ENCODE measurements around the gene CCDC18. TPM values are rescaled to one million over a fixed set of nuclear protein-coding genes. Genes with fewer than 3 reads are reported as not detected.
"Not testable (repeated sequence)": the region's sequence is repeated elsewhere in the genome, so short reads cannot be mapped to it uniquely, and the experiment has no call there.

CCDC18 gene
- total RNA-seq, 2 experiments from 2014 or later = 29.2 to 33.0 TPM

DNA sequence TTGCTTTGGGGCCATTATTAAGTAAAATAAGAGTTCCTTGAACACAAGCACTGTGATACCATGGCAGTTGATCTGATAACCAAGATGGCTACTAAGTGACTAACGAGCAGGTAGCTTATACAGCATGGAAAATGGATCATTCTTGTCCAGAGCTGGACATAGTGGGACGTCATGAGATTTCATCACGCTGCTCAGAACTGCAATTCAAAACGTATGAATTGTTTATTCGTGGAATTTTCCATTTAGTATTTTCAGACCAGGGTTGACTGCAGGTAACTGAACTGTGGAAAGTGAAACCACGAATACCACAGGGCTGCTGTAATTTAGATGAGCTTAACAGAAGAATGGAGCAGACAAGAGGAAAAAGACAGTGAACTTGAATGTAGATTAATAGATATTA, 38.9 kb downstream of the CCDC18 start:
- ChIA-PET CTCF (interaction anchor here (2.4 kb wide), 1 partner anchor 85 kb away, joined by 5 read pairs; no protein-coding TSS in a partner anchor), POLR2A (interaction anchor here (1.0 kb wide), 1 partner anchor 37 kb away, joined by 7 read pairs; no protein-coding TSS in a partner anchor)
- peak; percentile 33 for DNase-seq
- no peaks in the 10 kb centered on the region for H3K27me3 Mint-ChIP-seq
- peaks cover 5% of the 10 kb centered on the region for H3K9me3 Mint-ChIP-seq
- H3K36me3 Mint-ChIP-seq (ENCODE audit: low read depth) = peaks cover 60% of the 10 kb centered on the region
- peak overlapping the region; percentile 39 for H3K4me3 Mint-ChIP-seq
- peaks cover 28% of the 10 kb centered on the region for H3K4me1 Mint-ChIP-seq
- H3K27ac Mint-ChIP-seq = peak overlapping the region; percentile 57

DNA sequence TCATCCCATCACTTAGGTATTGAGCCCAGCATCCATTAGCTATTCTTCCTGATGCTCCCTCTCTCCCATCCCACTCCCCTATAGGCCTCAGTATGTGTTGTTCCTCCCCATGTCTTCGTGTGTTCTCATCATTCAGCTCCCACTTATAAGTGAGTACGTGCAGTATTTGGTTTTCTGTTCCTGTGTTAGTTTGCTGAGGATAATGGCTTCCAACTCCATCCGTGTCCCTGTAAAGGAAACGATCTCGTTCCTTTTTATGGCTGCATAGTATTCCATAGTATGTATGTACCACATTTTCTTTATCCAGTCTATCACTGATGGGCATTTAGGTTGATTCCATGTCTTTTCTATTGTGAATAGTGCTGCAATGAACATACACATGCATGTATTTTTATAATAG, 40.2 kb downstream of the CCDC18 start:
- POLR2A ChIA-PET = interaction anchor here (1.3 to 1.6 kb wide), 2 partner anchors 9 to 41 kb away, joined by 3 to 4 read pairs; no protein-coding TSS in a partner anchor
- Mint-ChIP-seq H3K4me1 (peaks cover 28% of the 10 kb centered on the region), H3K36me3 (ENCODE audit: low read depth) (peaks cover 64% of the 10 kb centered on the region), H3K27ac (peak overlapping the region; percentile 20)
- DNase-seq, CTCF ChIA-PET, H3K4me3 Mint-ChIP-seq, H3K9me3 Mint-ChIP-seq, H3K27me3 Mint-ChIP-seq: not testable (repeated sequence)

- Mint-ChIP-seq H3K4me1 (peaks cover 28% of the 10 kb centered on the region), H3K9me3 (peaks cover 5% of the 10 kb centered on the region), H3K27ac (no peak overlapping the region), H3K36me3 (ENCODE audit: low read depth) (peaks cover 66% of the 10 kb centered on the region), H3K27me3 (no peaks in the 10 kb centered on the region), H3K4me3 (no peak overlapping the region)
- DNase-seq = no peak
- ChIA-PET POLR2A (interaction anchor here (1.1 to 2.3 kb wide), 4 partner anchors 7 to 86 kb away, joined by 3 to 6 read pairs (median 4); no protein-coding TSS in a partner anchor), CTCF (no interaction called here)
Measured at GRCh38 chr1:93221913-93222312, 41.4 kb downstream of the CCDC18 start.

GRCh38 chr1:93223023-93223675, 42.6 kb downstream of the CCDC18 start:
- Mint-ChIP-seq H3K36me3 (ENCODE audit: low read depth) (peaks cover 59% of the 10 kb centered on the region), H3K27ac (no peak overlapping the region), H3K4me1 (peaks cover 28% of the 10 kb centered on the region), H3K9me3 (peaks cover 5% of the 10 kb centered on the region), H3K4me3 (no peak overlapping the region), H3K27me3 (no peaks in the 10 kb centered on the region)
- ChIA-PET CTCF (no interaction called here), POLR2A (interaction anchor here (1.0 to 2.3 kb wide), 3 partner anchors 41 to 145 kb away, joined by 3 to 6 read pairs (median 3); no protein-coding TSS in a partner anchor)
- no peak for DNase-seq

- Mint-ChIP-seq H3K27ac (no peak overlapping the region), H3K4me1 (no peaks in the 10 kb centered on the region), H3K9me3 (peaks cover 2% of the 10 kb centered on the region), H3K36me3 (ENCODE audit: low read depth) (peaks cover 78% of the 10 kb centered on the region), H3K27me3 (no peaks in the 10 kb centered on the region), H3K4me3 (no peak overlapping the region)
- CTCF ChIA-PET = interaction anchor here (0.6 kb wide), 1 partner anchor 13 kb away, joined by 3 read pairs; no protein-coding TSS in a partner anchor
- POLR2A ChIA-PET = no interaction called here
- DNase-seq = no peak
Measured at GRCh38 chr1:93235261-93235660, 54.7 kb downstream of the CCDC18 start.

- POLR2A ChIA-PET = no interaction called here
- Mint-ChIP-seq H3K36me3 (ENCODE audit: low read depth) (peaks cover 81% of the 10 kb centered on the region), H3K27ac (no peak overlapping the region), H3K9me3 (peaks cover 6% of the 10 kb centered on the region), H3K4me1 (no peaks in the 10 kb centered on the region), H3K4me3 (no peak overlapping the region), H3K27me3 (no peaks in the 10 kb centered on the region)
- CTCF ChIA-PET = no interaction called here
- no peak for DNase-seq
Measured at GRCh38 chr1:93237021-93237420, 56.5 kb downstream of the CCDC18 start.

GRCh38 chr1:93238425-93238824, 57.9 kb downstream of the CCDC18 start:
- peaks cover 19% of the 10 kb centered on the region for H3K9me3 Mint-ChIP-seq
- H3K36me3 Mint-ChIP-seq (ENCODE audit: low read depth) = peaks cover 85% of the 10 kb centered on the region
- H3K4me1 Mint-ChIP-seq = no peaks in the 10 kb centered on the region
- no peak for DNase-seq
- H3K4me3 Mint-ChIP-seq = no peak overlapping the region
- CTCF ChIA-PET = no interaction called here
- POLR2A ChIA-PET = no interaction called here
- H3K27me3 Mint-ChIP-seq = no peaks in the 10 kb centered on the region
- no peak overlapping the region for H3K27ac Mint-ChIP-seq

DNA sequence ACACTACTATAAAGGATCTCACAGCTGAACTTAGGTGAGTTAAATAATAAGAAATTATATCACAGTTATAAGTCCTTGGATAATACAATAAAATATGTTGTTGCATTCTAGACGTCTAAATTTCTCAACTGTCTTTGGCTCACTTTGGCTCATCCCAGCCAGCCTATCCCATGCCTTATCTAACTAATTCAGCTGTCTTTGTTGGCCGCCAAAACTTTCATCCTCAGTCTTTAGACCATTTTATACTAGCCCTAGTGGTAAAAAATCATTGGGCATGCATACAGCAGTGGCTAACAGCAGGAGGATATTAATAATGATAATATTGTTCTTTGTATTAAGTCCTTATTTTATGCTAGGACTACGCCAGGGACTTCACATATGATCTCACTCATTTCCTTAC, 59.3 kb downstream of the CCDC18 start:
- H3K4me1 Mint-ChIP-seq = no peaks in the 10 kb centered on the region
- ChIA-PET POLR2A (no interaction called here), CTCF (interaction anchor here (1.1 kb wide), 1 partner anchor 9 kb away, joined by 3 read pairs; no protein-coding TSS in a partner anchor)
- peaks cover 84% of the 10 kb centered on the region for H3K36me3 Mint-ChIP-seq (ENCODE audit: low read depth)
- peaks cover 23% of the 10 kb centered on the region for H3K9me3 Mint-ChIP-seq
- no peak for DNase-seq
- no peak overlapping the region for H3K4me3 Mint-ChIP-seq
- no peaks in the 10 kb centered on the region for H3K27me3 Mint-ChIP-seq
- H3K27ac Mint-ChIP-seq = no peak overlapping the region

GRCh38 chr1:93243233-93243632, 62.7 kb downstream of the CCDC18 start:
- H3K4me1 Mint-ChIP-seq, POLR2A ChIA-PET, H3K27ac Mint-ChIP-seq, DNase-seq, CTCF ChIA-PET, H3K27me3 Mint-ChIP-seq, H3K4me3 Mint-ChIP-seq: not testable (repeated sequence)
- H3K36me3 Mint-ChIP-seq (ENCODE audit: low read depth) = peaks cover 78% of the 10 kb centered on the region
- peaks cover 23% of the 10 kb centered on the region for H3K9me3 Mint-ChIP-seq

DNA sequence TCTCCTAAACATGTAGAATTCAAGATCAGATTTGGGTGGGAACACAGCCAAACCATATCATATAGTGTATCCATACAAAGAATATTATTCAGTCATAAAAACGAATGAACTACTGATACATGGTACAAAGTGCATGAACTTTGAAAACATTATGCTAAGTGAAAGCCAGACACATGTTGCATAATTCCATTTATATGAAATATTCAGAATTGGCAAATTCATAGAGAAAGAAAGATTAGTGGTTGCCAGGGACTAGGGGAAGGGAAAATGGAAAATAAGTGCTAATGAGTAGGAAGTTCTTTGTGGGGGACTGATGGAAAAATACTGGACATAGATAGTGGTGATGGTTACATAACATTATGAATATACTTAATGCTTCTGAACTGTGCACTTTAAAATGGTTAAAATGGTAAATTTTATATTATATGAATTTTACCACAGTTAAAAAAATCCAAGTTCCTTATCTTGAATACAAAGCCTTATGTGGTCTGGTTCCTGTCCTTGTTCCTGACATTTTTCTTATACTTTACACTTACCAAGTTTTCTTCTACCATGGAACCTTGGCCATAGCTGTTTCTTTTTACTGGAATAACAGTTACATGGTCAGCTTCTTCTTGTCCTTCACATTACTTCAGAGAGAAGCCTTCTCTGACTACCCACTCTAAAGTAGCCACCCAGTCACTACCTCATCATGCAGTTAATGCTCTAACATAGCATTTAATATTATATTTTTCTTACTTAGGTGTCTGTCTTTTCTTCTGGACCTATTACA, 64.0 kb downstream of the CCDC18 start:
- Mint-ChIP-seq H3K27ac (no peak overlapping the region), H3K36me3 (ENCODE audit: low read depth) (peaks cover 78% of the 10 kb centered on the region), H3K9me3 (peaks cover 23% of the 10 kb centered on the region), H3K4me1 (no peaks in the 10 kb centered on the region), H3K4me3 (no peak overlapping the region), H3K27me3 (no peaks in the 10 kb centered on the region)
- ChIA-PET CTCF (no interaction called here), POLR2A (no interaction called here)
- no peak for DNase-seq

DNA sequence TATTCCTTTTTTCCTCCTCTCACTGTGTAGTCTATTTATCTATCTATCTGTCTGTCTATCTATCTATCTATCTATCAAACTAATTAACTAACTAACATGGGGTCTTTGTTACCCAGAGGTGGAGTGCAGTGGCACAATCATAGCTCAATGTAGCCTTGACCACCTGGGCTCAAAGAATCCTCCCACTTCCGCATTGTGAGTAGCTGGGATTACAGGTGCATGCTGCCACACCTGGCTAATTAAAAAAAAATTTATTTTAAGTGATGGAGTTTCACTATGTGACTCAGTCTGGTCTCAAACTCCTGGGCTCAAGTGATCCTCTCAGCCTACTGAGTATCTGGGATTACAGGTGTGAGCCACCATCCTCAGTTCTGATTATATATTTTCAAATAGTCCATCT, 71.4 kb downstream of the CCDC18 start:
- Mint-ChIP-seq H3K27ac (no peak overlapping the region), H3K36me3 (ENCODE audit: low read depth) (peaks cover 71% of the 10 kb centered on the region), H3K4me1 (peaks cover 1% of the 10 kb centered on the region), H3K4me3 (no peak overlapping the region), H3K27me3 (no peaks in the 10 kb centered on the region), H3K9me3 (no peaks in the 10 kb centered on the region)
- POLR2A ChIA-PET = no interaction called here
- CTCF ChIA-PET = interaction anchor here (1.2 kb wide), 1 partner anchor 172 kb away, joined by 3 read pairs; no protein-coding TSS in a partner anchor
- no peak for DNase-seq

GRCh38 chr1:93252598-93252997, 72.1 kb downstream of the CCDC18 start:
- Mint-ChIP-seq H3K4me1 (peaks cover 1% of the 10 kb centered on the region), H3K27ac (no peak overlapping the region), H3K9me3 (no peaks in the 10 kb centered on the region), H3K36me3 (ENCODE audit: low read depth) (peaks cover 67% of the 10 kb centered on the region), H3K4me3 (no peak overlapping the region), H3K27me3 (no peaks in the 10 kb centered on the region)
- CTCF ChIA-PET = interaction anchor here (1.2 kb wide), 1 partner anchor 172 kb away, joined by 3 read pairs; no protein-coding TSS in a partner anchor
- POLR2A ChIA-PET = interaction anchor here (1.3 kb wide), 1 partner anchor 10 kb away, joined by 3 read pairs; no protein-coding TSS in a partner anchor
- no peak for DNase-seq

DNA sequence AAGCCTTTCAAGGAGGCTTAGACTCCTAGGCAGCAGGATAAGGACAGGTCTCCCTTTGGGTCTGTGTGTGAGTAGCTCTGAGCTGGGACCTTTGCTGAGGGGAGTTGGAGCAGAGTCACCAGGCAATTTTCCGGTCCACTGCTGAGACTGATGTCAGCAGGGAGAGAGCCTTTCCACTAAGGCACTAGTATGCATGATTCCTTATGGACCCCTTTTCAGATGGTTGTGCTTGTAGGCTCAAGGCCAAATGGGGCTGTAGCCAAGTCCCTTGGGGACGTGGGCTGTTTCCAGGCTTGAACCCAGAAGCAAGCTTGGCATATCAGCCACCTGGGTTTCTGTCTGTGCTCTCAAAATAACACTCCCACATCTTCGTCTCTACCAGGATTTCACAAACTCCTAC, 73.0 kb downstream of the CCDC18 start:
- DNase-seq = no peak
- no peaks in the 10 kb centered on the region for H3K9me3 Mint-ChIP-seq
- ChIA-PET POLR2A (interaction anchor here (1.3 kb wide), 1 partner anchor 11 kb away, joined by 3 read pairs; no protein-coding TSS in a partner anchor), CTCF (no interaction called here)
- peaks cover 1% of the 10 kb centered on the region for H3K4me1 Mint-ChIP-seq
- H3K27ac Mint-ChIP-seq = no peak overlapping the region
- H3K27me3 Mint-ChIP-seq = no peaks in the 10 kb centered on the region
- H3K4me3 Mint-ChIP-seq = no peak overlapping the region
- H3K36me3 Mint-ChIP-seq (ENCODE audit: low read depth) = peaks cover 65% of the 10 kb centered on the region

Data from activated CD4-positive, alpha-beta memory T cell treated with anti-CD3 and anti-CD28 coated beads, Interleukin-2, amount 10 ng/mL, durations not matched to agents 7 days and 5 days (primary cell).